ENCODE results near the gene ELMO2. TPM values are rescaled to one million over a fixed set of nuclear protein-coding genes. Genes with fewer than 3 reads are reported as not detected.

The ELMO2 gene
- total and polyA plus RNA-seq, 2 of the 4 experiments (the other 2 are of a cell fraction): 29.2 to 52.7 TPM

- Histone ChIP-seq H3K4ac (ENCODE audit: low read depth, low read length) (no peak overlapping the region), H2BK20ac (ENCODE audit: low read depth, low read length) (no peak overlapping the region), H3K4me1 (ENCODE audit: control insufficient read depth, insufficient read depth, low read length) (no peaks in the 10 kb centered on the region), H3K9ac (ENCODE audit: low read depth, low read length) (no peak overlapping the region), H4K20me1 (ENCODE audit: insufficient read depth, low read length) (no peaks in the 10 kb centered on the region), H3K4me2 (ENCODE audit: low read depth, low read length) (no peak overlapping the region), H3K27me3 (ENCODE audit: control insufficient read depth, insufficient read depth, low read length) (peaks cover 54% of the 10 kb centered on the region), H3K14ac (replicated peaks; ENCODE audit: low read depth, low read length) (no peak overlapping the region), H3K23ac (ENCODE audit: low read depth, low read length) (no peak overlapping the region), H4K5ac (ENCODE audit: low read depth, low read length) (no peak overlapping the region), H3K79me1 (ENCODE audit: low read depth in 1 of 2, low read length in 2 of 2) (no peaks in the 10 kb centered on the region), H2BK5ac (ENCODE audit: low read depth, low read length, poor library complexity, severe bottlenecking) (no peak overlapping the region), H3K36me3 (ENCODE audit: control insufficient read depth, insufficient read depth, low read length) (no peaks in the 10 kb centered on the region), H2AFZ (replicated peaks; ENCODE audit: low read length, poor library complexity) (no peak overlapping the region), H3K27ac (ENCODE audit: insufficient read depth, low read length) (no peak overlapping the region), H3K4me3 (ENCODE audit: insufficient read depth, low read depth, low read length) (no peak overlapping the region), H2BK15ac (ENCODE audit: low read depth, low read length) (no peak overlapping the region), H3K9me3 (ENCODE audit: control insufficient read depth, insufficient read depth, low read length) (no peaks in the 10 kb centered on the region), H2BK120ac (ENCODE audit: low read depth, low read length) (no peak overlapping the region), H4K91ac (ENCODE audit: insufficient read depth, low read depth, low read length) (no peak overlapping the region), H3K18ac (ENCODE audit: low read depth, low read length) (no peak overlapping the region), H2AK9ac (replicated peaks; ENCODE audit: low read depth, low read length, poor library complexity) (no peak overlapping the region), H3K56ac (ENCODE audit: extremely low read depth, insufficient read depth, low read length) (no peak overlapping the region), H3K9me1 (ENCODE audit: insufficient read depth, low read length) (no peaks in the 10 kb centered on the region), H4K8ac (ENCODE audit: low read depth in 2 of 2, low read length in 2 of 2) (no peak overlapping the region), H2AK5ac (ENCODE audit: low read depth, low read length) (no peak overlapping the region)
- DNase-seq (no peak), ATAC-seq (ENCODE audit: low read depth) (no peak)
- in situ Hi-C loops (cut with MboI; ENCODE audit: low sequenced_read_pairs): no loop called here
- WGBS, 2 experiments (ENCODE audit: extremely low coverage in 2 of 2, insufficient read length in 1 of 2): 33% methylated on average over 4 of the region's 10 CpGs; no CpG with 5 or more reads in 1 of the 2 experiments
- ChIA-PET POLR2A (ENCODE audit: unreplicated experiment) (no interaction called here), CTCF (no interaction called here)
- BruUV-seq (replicated peaks): no TSS peak
- intact Hi-C loops (cut with micrococcal nuclease): no loop called here
- dilution Hi-C loops (cut with HindIII; ENCODE audit: low sequenced_read_pairs, unreplicated experiment): no loop called here
- TF ChIP-seq CHD1 (IDR thresholded peaks at IDR 0.05; ENCODE audit: low read depth, low read length) (no peak), USF2 (IDR thresholded peaks at IDR 0.05; ENCODE audit: low read depth, low read length) (no peak), POLR2A (IDR thresholded peaks at IDR 0.05; ENCODE audit: low read depth, low read length) (no peak), MAZ (IDR thresholded peaks at IDR 0.05; ENCODE audit: borderline replicate concordance, low read depth, low read length) (no peak), MAFK (IDR thresholded peaks at IDR 0.05; ENCODE audit: low read depth, low read length) (no peak), RAD21 (IDR thresholded peaks at IDR 0.05; ENCODE audit: low read length) (no peak)
These were observed 82.9 kb downstream of the ELMO2 start for GRCh38 chr20:46323557-46323956.
